Activated CD4-positive, alpha-beta T cell treated with anti-CD3 and anti-CD28 coated beads for 48 hours (primary cell): ENCODE data around the gene FCRLB.
"Not testable (repeated sequence)": the region's sequence is repeated elsewhere in the genome, so short reads cannot be mapped to it uniquely, and the experiment has no call there.

Experiments used
- DNase-seq: peaks from one replicate; pipeline ENCODE4 v3.0.0-alpha.2; 2020

Gene FCRLB, protein sequence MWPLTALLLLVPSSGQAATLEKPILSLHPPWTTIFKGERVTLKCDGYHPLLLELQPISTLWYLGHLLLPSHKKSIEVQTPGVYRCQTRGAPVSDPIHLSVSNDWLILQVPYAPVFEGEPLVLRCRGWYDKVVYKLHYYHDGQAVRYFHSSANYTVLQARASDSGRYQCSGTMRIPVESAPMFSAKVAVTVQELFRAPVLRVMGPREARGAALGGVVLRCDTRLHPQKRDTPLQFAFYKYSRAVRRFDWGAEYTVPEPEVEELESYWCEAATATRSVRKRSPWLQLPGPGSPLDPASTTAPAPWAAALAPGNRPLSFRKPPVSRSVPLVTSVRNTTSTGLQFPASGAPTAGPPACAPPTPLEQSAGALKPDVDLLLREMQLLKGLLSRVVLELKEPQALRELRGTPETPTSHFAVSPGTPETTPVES

DNA sequence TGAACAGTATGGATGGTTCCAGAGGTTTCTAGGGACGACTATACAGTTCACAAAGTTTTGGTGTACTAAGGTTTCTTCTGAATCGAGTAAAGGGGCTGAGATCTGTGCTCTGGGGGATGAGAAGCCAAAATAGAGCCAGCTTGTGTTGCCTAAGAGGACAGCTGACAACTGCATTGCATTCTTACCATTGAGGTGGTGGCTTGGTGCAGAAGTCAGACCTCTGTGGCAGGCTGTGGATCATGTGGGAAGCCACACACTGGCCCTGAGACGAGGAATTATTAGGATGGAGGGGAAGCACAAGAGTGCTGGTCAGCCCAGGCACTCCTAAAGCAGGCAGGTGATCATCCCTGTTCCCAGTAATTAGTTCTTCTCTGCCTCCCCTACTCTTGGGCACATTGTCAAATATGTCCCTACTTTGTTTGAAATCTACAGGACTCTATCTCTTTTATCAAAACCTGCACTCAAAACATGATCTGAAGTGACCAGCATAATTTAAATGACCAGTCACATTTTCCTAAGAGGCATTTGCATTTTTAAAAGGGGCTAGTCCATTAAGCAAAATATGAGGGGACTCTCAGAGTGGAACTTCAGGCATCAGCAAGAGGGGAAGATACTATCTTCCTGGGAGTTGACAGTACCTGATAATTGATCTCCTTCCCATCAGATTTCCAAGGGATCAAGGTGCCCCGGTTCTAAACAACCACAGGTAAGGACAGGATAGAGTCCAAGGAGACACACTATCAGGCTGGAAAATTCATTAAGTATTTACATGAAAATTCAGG is at the start of gene FCRLB:
TSS of gene FCRLB (plus strand) at position 589 of the 782 bp plus-strand sequence. CDS start 1,129 bp downstream, outside the sequence.
- DNase-seq = no peak

DNA sequence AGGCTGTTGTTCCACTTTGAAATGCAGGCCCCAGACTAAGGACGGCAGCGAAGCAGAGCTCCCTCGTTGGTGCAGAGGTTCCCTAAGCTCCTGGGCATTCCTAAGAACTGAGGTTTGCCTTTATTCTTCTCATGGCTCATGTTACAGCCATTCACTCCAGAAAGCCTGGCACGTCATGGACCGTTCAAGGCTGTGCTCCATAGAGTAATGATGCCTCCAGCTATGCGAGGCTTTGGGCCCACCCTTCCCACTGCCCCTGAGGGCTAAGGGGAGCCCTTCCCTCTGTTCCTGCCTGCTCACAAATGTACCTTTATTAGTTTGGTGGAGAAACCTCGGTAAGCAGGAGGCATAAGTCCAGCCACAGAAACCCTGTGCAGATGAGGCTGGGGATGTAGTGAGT is 47.9 kb upstream of the FCRLB start:
- not testable (repeated sequence) for DNase-seq

DNA sequence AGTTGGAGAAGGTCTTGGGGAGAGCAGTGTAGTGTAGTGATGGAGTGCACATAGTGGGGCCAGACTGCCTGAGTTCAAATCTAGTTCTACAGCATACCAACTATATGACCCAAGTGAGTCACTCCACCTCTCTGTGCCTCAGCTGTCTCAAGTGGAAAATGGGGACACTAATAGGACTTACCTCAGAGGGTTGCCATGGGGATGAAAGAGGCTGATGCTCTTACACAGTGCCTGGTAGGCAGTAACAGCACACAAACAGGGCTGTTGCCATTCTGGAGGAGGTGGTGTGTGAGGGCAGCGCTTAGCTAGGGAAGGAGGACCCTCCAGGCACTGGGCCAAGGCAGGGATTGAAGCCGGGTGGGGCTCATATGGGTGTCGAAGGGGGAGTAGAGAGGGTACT is 46.9 kb upstream of the FCRLB start:
- not testable (repeated sequence) for DNase-seq

DNA sequence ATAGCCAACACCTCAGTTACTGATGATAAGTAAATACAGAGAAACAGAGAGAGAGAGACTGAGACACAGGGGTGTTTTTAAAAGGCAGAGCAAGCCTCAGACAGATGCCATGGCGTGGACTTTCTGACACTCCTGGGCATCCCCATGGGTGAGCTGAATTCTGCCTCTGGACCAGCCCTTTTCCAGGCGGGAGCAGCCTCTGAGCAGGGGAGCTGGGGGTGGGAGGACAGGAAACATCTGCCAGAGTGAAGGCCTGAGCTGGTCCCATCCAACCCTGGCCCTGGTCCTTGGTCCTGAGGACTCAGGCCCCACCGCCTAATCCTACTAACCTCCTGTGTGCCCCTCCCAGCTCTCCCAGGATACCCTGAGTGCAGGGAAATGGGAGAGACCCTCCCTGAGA is 46.4 kb upstream of the FCRLB start:
- not testable (repeated sequence) for DNase-seq

DNA sequence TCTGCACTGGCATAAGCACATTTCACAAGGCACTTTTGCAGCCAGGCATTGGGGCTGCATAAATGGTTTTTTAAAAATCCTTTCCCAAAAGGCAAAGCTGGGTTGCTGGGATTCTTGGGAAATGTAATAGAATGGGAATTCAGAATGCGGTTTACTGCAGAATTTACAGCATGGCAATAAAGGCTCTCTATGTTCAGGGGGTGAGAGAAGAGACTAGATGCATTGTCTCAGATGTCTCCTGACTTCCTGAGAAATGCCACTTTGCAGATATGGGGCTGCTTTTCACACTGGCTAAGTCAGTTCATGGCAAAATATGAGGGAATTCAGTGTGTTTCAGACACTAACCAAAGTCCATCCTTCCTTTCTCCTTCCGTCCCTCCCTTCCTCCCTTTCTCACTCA is 44.9 kb upstream of the FCRLB start:
- no peak for DNase-seq

DNA sequence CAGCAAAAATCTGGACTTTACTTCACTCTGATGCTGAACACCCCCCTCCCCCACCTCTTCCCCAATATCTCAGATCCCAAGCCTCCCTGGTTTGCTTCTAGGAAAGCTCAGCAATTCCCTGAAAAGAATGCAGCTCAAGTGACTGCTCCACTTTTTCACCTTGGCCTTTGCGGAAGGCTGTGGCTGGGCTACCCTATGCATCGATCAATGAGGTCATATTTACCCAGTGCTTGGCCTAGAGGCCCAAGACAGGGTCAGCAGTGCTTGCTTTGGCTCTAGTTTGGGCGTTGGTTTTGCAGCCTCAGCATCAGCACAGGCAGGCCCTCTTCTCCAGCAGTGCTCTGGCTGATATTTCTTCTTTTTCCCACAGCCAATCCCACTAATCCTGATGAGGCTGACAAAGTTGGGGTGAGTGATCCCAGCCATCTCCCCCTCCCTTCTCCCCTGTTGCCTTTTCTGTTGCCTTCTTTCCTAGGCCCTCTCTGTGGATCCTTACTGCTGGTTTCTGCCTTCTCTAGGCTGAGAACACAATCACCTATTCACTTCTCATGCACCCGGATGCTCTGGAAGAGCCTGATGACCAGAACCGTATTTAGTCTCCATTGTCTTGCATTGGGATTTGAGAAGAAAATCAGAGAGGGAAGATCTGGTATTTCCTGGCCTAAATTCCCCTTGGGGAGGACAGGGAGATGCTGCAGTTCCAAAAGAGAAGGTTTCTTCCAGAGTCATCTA is 44.2 kb upstream of the FCRLB start:
- DNase-seq = no peak

DNA sequence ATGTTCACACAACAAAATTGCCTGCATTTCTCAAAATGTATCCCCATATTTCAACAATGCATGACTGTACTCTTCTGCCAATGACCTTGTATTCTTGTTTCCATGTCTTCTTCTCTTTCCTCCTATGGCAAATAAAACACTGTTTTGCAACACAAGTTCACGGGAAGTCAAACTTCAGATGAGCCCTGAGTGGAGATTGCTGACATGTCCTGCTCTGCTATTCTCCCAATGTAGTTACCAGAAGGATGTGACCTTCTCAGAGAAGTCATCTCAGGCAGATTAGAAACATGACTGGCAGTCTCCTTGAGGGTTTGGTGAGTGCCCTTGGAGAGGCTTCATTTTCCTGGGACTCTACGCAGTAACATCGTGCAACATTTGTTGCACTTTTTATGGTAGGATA is 42.8 kb upstream of the FCRLB start:
- no peak for DNase-seq

DNA sequence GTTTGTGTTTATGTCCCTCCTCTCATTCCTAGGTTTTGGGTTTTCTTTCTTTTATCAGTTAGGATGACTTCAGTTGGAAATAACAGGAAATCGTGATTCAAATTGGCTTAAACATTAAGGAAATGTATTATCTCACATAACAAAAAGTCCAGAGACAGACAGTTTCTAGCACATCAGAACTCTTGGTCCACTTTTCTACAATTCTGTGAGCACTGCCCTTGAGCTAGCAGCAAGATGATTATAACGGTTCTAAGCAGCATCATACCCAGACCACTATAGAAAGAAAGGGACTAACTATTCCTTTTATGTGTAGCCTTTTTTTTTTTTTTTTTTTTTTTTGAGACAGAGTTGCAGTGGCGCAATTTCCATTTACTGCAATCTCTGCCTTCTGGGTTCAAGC is 39.5 kb upstream of the FCRLB start:
- DNase-seq = no peak

DNA sequence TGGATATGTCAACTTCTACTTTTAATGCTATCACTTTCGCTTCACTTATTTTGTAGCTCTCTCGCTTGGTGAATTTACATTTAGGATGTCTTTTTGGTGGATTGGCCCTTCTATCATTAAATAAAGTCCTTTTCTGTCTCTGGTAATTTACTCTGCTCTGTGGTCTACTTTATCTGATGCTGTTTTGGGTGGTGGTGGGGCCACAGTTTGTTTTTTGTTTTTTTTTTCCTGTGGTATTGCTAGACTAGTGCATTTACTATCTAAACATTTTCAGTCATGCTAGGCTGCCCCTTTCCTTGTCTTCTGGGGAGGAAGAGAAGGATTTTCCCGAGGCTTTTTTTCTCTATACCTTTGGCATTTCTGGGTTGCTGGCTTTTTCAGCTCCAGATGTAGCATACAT is 32.4 kb upstream of the FCRLB start:
- no peak for DNase-seq

DNA sequence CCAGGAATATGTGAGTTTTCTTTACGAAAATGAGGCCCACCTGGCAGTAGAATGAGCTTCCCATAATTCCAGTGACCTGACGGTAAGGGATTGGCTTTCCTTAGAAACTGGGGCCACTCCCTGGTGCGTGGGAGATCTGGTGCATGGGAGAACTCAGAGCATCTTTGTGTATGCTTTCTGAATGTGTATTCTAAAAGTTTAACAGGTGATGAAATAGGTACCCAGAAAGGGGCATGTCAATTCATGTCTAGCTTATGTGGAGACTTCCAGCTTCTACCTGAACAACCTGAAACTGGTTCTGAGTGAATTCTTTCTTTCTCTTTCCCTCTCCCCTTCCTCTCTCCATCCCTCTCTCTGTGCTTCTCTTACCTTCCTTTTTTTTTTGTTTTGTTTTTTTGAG is 29.5 kb upstream of the FCRLB start:
- DNase-seq = no peak

DNA sequence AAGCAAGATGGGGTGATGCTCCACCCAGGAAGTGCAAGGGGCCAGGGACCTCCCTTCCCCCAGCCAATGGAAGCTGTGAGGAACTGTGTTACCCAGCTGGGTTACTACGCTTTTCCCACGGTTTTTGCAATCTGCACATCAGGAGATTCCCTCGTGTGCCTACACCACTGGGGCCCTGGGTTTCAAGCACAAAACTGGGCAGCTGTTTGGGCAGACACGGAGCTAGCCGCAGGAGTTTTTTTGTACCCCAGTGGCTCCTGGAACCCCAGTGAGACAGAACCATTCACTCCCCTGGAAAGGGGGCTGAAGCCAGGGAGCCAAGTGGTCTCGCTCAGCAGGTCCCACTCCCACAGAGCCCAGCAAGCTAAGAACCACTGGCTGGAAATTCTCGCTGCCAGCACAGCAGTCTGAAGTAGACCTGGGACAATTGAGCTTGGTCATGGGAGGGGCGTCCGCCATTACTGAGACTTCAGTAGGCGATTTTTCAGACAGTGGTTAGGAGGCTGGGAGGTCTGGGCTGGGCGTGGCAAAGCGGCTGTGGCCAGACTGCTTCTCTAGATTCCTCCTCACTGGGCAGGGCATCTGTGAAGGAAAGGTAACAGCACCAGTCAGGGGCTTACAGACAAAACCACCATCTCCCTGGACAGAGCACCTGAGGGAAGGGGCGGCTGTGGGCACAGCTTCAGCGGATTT is 28.2 kb upstream of the FCRLB start:
- not testable (repeated sequence) for DNase-seq

DNA sequence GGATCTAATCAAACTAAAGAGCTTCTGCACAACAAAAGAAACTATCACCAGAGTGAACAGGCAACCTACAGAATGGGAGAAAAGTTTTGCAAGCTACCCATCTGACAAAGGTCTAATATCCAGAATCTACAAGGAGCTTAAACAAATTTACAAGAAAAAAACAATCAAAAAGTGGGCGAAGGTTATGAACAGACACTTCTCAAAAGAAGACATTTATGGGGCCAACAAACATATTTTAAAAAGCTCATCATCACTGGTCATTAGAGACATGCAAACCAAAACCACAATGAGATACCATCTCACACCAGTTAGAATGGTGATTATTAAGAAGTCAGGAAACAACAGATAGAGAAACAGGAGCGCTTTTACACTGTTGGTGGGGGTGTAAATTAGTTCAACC is 23.0 kb upstream of the FCRLB start:
- not testable (repeated sequence) for DNase-seq

DNA sequence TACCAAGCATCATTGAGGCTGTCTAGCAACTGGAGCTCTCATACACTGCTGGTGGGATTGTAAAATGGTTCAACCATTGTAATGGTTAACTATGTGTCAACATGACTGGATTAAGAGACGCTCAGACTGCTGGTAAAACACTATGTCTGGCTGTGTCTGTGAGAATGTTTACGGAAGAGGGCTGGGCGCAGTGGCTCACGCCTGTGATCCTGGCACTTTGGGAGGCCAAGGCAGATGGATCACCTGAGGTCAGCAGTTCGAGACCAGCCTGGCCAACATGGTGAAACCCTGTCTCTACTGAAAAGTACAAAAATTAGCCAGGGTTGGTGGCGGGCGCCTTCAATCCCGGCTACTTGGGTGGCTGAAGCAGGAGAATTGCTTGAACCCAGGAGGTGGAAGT is 19.1 kb upstream of the FCRLB start:
- no peak for DNase-seq

DNA sequence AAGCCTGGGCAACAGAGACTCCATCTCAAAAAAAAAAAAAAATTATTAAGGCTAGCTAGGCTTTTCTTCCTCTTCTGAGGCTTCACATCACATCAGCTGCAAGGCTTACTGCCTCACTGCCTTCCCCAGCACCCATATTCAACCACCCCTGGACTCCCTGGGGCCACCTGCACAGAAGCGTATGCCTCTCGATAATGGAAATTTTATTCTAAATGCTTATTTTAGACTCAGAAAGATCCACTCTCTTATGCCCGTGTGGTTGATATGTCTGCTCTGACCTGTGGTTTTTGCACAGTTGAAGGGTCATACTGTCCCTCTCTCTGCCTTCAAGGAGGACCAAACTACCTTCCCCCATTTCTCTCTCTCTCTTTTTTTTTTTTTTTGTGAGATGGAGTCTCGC is 15.8 kb upstream of the FCRLB start:
- DNase-seq = no peak

DNA sequence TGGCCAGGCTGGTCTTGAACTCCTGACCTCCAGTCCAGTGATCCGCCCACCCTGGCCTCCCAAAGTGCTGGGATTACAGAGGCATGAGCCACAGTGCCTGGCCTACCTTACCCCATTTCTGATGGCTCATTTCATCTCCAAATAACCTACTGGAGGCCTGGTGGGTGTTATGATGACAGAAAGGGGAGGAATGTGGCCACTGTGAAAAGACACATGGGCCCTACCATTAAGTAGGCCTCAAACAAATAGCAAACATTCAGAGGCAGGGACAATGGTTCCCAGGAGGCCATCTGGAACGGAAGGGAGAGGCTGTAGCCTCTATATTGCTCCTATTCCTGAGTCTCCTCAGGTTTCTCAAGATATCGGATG is 15.2 kb upstream of the FCRLB start:
- no peak for DNase-seq

DNA sequence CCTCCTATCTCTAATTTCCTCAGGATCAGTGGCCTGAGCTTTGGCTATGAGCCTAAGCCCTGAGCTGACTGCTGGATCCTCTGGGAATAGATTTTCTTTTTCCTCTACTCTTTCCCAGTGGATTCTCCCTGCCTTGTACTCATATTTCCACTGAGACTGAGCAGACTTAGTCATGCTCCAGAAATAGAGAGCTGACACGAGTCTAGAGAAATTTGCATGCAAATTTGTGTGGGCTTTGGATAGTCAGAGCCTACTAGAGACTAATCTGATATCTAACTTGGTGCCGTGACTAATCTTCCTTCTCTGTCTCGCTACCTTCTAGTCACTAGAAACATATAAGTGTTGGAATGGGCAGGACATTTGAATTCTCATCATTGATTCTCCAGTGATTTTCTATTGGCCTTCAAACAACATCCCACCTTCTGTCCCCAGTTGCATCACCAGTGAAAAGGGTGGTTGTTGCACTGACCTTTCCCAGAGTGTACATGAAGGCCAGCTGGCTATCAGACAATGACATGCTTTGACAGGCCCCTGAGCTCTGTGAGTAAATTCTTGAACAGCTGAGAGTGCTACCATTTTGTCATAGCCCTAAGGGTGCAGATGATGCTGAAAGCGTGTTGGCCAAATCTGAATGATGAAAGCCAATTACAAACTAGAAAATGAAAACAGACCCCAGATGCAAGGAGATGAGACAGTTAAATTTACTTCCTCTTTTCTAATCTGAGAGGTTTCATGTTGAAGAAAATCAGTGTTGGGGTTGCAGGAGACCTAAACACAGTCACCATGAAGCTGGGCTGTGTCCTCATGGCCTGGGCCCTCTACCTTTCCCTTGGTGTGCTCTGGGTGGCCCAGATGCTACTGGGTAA is 14.6 kb upstream of the FCRLB start, which contains the start of gene FCRLA:
TSS of gene FCRLA (plus strand) at position 748 of the 866 bp plus-strand sequence. CDS start at position 784, 36 bp downstream.
- DNase-seq = no peak

DNA sequence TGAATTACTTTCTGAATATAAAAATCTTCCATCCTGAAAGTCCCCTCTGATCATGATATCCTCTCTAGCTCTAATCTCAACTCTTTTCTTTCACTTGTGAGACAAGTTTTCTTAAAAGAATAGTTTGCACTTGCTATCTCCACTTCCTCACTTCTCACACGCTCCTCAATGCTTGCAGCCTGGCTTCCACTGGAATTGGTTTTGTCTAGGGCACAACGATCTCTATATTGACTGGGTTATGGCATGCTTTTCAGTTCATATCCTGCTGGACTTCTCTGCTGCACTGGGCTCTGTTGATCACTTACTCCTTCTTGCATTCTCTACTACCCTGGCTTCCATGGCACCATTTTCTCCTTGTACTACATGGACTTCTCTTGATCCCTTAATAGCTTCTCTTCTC is 13.8 kb upstream of the FCRLB start:
- no peak for DNase-seq

DNA sequence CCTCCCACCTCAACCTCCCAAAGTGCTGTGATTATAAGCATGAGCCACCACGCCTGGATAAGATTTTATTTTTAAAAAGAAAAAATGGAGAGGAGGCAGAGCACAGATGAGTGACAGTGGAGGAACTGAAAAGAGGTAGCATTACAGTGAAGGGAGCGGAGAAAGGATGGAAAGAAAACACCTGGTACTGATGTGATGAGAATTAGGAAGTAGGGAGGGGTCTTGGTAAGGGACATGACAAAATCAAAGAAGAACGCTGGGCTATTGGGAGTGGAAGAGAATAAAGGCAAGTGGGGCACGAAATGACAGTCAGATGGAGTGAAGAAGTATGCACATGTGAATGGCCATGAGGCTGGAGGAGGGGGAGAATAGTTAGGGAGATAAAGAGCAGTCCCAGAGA is 12.0 kb upstream of the FCRLB start:
- no peak for DNase-seq

DNA sequence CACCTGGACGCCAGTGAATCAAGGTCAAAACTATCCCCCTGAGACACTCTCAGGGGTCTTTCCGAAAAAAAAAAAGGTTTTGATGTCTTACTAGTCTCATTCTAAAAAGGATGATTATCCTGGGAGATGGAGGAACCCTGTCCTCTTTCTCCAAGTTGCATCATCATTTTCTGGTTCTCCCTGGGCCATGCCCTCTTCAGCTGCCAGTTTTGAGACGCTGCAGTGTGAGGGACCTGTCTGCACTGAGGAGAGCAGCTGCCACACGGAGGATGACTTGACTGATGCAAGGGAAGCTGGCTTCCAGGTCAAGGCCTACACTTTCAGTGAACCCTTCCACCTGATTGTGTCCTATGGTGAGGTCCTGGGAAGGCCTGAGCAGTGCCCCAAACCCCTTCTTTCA is 10.8 kb upstream of the FCRLB start:
- no peak for DNase-seq

DNA sequence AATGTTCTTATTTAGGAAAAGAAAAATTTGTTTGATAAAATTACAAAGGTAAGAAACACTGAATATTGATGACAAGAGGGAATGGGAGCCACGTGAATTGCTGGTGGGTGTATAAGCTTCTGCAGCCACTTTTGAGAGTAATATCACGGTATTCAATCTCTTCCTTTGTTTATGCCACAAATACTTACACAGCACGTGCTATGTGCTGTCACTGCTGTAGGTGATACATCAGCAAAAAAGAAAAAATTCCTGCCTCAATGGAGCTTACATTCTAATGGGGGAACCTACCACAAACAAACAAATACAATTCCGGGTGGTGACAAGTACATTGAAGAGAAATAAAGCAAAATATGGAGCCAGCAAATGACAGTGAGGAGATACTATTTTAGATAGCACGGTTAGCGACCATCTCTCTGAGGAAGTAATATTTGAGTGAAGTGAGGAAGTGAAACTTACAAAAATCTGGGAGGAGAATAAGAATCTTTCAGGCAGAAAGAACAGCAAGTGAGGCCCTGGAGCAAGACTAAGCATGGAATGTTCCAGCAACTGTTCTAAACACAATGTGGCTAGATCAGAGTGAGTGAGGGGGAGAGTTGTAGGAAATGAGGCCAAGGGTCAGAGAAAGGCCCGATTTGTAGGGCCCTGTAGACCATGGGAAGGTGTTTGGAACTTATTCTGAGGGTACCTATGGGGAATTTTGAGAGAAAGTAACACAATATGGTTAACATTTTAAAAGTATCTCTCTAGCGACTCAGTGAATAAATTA is 2.6 kb upstream of the FCRLB start:
- no peak for DNase-seq

DNA sequence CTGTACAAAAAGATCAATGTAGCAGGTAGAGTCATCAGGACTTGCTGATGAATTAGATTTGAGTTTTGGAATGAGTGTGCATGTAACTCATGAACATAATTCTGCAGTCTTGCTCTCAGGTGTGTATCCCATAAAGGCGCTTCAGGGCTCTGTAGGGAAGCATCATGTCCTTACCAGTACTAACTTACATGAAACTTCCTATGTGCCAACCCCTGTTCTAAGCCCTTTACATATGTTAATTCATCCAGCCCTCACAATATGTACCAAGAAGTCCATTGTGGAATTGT is 2.1 kb upstream of the FCRLB start:
- no peak for DNase-seq
